ENCODE results near the gene PRKN.

The PRKN gene

DNA sequence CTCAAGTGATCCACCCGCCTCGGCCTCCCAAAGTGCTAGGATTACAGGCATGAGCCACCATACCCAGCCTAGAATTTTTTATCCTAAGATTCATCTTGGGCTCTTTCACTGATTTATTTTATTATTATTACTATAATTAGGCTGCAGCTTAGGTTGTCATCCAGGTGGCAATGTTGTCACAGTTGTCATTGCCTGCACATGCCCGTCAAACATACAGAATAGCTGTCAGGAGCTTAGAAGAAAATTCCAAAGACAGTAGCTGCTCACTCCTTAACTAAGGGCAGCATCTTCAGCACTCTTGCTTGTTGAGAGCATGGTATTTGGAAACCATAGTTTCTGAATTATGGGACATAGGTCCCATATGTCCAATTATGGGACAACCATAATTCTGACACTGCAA lies 1118.8 kb downstream of the PRKN start:
- DNase-seq (ENCODE audit: low read depth in 3 of 3), result no peak

DNA sequence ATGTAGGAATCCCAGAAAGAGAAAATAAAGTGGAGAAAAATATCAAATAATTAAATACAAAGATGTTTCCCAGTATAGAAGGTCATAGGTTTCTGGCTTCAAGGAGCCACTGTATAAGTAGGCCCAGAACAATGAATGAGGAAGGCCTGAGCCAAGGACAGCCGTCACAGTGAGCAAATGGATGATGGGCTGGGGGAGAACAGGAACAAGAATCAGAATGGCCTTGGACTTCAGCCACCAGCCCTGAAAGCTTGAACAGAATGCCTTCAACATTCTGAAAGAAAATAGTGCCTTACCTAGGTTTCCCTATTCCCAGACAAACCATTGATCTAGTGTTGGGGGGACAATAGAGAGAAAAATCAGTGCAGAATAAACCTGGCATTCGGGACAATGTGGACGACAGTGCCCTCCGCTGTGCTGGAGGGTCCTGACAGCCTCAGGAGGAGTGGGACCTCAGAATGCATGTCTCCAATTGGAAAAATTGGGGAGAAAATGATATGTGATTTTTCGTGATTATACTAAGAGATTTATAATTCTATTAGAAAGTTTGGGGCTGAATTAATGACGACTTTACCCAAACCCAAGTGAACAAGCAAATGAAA lies 1119.8 kb downstream of the PRKN start:
- DNase-seq (ENCODE audit: low read depth in 3 of 3), result no peak

DNA sequence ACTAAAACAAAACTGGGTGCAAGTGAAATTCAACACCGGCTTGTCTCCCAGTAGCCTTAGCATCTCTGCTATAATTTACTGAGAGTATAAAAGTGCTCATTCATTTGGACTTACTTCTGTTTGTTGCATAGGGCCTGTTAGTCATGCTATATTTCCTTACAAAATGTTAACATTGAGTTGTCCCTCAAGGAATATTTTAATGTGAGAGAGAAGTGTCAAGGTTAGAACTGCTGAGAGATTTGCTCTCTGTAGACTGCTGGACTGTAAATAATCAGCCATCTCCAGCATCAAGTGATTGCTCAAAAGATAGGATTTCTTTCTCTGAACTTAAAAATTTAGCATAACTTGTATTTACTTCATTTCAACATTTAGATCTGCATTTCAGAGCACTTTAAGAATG lies 1125.2 kb downstream of the PRKN start:
- no peak for DNase-seq (ENCODE audit: low read depth in 3 of 3)

DNA sequence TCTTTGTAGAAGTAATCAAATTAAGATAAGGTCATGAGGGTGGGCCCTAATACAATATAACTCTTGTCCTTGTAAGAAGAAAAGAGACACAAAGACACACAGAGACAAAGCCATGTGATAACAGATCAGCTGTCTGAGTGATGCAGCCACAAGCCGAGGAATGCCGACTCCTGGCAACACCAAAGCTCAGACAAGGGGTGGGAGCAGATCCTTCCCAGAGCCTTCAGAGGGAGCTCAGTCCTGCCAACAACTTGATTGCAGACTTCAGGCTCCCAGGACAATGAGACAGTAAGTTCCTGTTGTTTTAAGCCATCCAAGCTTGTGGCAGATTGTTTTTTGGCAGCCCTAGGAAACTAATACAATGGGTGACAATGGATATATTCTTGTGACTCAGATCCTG lies 1128.7 kb downstream of the PRKN start:
- DNase-seq (ENCODE audit: low read depth in 3 of 3), result no peak

DNA sequence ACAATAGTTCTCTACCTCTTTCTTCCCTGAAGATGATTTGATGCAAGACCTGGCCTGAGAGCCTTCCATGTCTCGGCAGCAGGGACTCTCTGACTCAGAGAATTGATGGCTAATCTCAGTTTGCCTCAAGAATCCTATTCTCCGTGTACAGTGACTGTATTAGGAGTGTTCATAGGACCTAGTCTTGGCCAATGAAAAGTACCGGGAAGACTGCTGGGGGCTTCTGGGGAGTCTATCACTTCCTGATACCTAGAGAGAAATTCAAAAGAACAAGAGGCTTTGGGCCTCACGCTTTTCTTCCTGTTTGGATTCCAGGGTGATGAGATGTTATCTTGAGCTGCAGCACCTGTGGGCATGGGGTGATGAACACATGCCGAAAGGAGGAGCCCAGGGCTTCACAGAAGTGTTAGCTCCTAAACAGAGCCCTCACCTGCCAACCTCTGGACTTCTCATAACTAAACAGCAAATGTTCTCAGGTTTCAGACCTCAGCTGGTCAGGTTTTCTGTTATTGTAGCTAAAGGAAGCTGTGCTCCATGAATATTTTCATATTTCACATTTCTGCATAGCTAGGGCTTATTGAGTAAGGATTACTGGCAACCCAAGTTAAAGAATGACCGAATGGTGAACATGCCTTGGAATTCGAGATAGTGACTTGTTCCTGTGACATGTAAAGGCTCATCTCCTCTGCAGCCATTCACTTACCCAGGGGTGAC lies 1130.6 kb downstream of the PRKN start:
- DNase-seq (ENCODE audit: low read depth in 3 of 3), result no peak

DNA sequence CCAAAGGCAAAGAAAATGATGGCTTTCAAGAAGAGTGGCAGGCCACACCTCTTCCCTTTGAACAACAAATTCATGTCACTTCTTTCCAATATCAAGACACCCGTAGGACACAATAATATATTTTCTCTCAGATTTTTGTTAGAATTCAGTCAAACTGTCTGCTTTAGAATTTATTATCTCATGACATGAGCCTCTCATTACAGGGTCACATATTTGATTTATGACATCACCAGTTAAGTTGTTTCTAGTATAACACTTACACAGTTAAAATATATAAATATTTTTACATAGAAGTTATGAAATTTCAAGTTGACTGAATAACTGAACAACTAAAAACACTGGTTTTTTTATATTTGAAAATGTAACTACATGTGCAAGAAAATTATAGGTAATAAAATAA lies 1133.2 kb downstream of the PRKN start:
- no peak for DNase-seq (ENCODE audit: low read depth in 3 of 3)

DNA sequence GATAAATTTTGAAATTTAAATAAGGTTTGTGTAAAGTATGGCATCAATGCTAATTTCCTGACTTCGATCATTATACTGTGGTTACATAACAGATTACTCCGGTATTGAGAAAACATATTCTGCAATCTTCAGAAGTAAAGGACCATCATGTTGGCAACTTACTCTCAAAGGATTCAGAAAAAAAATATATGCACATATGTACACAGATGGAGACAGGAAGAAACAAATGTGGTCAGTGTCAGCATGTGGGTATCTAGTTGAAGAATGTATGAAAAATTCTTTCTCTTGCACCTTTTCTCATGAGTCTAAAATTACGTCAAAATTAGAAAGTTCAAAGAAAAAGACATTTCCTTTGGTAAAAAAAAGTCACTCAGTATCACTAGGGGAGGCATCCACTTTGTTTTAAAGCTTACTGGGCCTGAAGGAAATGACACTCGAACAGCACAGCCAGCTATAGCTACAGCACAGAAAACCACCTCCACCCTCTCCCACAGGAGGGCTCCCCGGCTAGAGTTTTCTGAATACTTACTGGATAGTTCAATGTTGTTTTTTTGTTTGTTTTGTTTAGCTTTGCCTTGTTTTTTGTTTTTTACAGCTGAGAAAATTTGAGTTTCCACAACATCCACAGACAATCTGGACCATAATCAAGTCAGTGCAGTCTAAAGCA lies 1136.5 kb downstream of the PRKN start:
- no peak for DNase-seq (ENCODE audit: low read depth in 3 of 3)

DNA sequence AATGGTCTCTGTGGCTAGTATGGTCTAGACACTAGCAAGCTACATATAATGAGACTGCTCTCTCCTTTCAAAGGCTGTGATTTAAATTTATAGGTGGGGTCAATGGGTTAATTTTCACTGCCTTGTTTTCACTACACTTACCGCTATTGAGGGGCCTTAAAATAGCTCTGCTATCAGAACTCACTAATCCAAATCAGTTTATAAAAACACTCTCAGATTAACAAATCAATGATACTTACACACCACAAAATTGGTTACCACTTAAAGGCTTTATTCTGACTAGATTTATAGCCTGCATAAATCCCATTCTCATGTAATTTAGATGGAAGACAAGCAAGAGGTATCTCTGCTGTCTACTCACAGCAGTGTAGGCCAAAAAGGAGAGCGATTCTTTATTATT lies 1140.7 kb downstream of the PRKN start:
- no peak for DNase-seq (ENCODE audit: low read depth in 3 of 3)

DNA sequence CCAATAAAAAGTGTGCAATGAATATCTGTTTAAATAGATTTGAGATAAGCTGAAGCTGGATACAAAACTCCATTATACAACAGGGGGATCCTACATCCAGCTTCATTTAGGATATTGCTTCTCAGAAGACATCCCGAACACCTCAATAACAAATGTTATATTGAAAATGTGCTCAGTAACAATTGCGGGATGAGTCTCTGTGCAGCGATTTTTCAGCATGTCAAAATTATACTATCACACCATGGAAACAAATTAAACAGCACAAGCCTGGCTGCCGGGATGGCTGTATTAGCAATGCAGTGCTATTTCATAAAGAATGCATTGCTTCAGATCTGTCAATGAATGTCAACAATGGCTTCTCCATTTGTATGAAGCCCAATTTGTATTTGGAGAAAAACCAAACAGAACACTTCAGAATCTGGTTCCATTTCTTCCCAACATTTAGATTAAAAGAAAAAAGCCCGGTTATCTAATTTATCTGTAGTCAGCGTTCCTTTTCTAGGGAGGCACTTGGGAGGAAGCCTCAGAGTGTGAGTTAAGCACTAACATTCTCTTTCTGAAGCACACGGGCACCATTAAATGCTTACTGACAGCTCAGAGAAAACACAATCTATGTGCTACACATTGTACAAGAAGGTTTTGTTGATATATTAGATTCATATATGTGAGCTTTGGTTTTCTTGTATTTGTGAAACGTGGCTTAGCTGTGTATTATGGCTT lies 1142.8 kb downstream of the PRKN start:
- DNase-seq (ENCODE audit: low read depth in 3 of 3), result no peak

DNA sequence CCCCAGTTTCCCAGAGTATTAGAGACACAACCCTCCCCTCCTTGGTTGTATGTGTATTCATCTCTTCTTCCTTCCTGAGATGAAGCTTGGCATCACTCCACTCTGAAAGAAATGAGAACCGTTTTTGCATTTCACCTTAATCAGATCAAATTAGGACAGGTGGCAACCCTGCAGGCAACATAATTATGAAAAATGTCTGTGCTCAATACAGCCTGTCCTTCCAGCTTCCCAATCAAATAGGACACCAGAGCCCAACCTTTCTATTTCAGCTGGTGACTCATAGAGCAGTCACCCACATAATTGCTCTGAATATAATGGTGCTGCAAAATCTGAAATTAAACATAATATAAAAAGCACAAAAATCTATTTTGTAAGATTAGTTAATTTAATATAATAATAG lies 1143.5 kb downstream of the PRKN start:
- no peak for DNase-seq (ENCODE audit: low read depth in 3 of 3)

DNA sequence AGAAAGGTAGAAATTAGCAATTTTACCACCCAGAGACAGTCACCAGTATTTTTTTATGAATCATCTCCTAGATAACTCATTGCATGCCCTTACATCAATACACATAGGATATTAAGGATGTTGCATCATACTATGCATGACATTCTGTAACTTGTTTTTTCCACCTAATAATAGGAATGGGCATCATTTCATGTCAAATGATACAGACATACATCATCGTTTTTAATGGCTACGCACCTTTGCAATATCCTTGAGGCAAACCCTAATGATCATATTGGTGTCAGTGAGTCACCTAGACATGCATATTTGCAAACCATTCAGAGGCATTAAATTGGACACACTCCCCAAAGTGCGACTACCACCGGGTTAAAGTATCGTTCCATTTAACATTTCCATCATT lies 1144.0 kb downstream of the PRKN start:
- DNase-seq (ENCODE audit: low read depth in 3 of 3), result no peak

DNA sequence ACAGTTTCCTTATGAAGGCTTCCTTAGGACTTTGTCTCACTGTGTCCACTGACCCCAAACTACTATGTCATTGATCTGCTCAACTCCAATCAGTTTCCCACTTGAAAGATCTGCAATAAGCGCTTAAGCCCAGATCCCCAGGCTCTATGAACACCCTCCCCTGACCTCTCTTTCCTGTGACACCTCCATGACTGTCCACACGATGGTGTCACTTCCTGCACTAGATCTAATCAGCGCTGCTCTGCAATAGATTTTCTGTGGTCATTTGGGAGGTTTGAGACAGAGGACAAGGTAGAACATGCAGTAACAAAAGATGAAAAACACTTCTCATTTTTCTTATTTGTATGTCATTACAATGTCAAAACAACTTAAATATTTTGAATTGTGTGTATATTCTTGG lies 1149.1 kb downstream of the PRKN start:
- no peak for DNase-seq (ENCODE audit: low read depth in 3 of 3)

DNA sequence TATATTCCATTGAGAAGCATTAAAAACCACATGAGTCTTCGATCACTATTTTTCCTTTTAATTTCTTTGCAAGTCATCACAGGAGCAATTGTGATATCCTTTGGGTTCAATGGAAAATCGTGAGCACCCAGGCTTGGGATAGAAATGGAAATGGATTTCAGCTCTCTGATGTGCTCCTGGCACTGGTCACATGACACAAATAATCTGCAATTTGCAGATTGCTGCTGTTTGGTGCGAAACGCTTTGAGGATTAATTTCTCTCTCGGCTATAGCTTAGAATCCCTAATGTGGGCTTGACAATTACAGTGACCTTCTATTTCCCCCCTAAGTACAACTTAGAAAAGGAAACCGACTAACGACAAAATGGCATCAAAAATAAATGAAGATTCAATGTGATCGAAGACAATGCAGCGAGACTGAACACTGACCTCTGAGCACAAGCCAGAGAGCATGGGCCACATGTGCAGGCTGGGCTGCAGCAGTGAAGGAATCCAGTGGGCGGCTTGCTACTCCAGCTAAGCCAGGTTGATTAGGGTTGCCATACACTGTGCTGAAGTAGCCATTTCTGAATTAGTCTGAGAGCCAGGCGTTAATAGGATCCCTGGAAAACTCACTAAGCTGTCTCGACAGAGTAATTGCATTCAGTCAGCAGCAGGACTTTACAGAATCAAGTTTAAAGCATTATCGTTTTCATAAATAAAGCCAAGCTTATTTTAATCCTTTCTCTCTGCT lies 1151.9 kb downstream of the PRKN start:
- no peak for DNase-seq (ENCODE audit: low read depth in 3 of 3)

DNA sequence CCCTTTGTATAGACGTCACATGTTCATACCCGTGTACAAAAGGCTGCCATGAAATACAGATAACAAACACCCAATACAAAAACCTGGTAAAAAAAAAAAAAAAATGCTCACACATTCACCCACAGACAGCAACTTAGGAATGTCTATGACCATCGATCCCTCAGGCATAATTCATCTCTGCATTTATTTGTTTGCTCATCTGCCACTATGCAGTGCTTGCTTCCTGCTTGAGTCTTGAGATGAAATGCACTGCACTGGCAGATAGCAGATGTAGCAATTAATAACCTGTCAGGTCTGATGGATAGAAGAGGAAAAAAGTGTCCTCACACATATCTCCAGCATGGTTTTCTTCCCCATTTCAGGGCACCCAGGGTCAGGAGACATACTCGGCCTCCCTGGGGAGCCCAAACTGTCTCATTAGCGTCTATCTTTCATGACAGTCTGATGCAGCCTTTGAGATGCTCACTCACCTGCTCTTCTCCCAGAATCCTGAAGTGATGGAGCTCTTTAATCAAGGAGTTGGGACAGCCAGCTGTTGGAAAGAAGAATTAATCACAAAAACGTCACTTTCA lies 1158.6 kb downstream of the PRKN start:
- DNase-seq (ENCODE audit: low read depth in 3 of 3), result no peak

DNA sequence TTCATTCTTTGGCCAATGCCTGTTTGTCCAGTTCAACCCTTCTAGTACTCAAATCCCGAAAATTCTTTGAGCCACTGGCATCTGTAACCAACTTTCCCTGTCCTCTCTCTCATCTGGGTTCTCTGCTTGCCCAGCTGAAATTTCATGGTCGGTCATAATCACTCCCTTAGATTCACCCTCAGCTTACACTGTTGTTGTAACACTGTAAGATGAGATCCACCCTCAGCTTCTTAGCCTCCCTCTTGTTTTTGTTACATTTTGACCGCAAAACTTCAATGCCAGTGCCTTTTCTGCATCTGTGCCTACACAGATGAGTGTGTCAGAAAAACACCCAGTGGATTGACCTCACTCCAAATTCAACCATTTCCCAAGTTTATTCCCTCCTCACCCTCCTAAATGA lies 1162.6 kb downstream of the PRKN start:
- no peak for DNase-seq (ENCODE audit: low read depth in 3 of 3)

DNA sequence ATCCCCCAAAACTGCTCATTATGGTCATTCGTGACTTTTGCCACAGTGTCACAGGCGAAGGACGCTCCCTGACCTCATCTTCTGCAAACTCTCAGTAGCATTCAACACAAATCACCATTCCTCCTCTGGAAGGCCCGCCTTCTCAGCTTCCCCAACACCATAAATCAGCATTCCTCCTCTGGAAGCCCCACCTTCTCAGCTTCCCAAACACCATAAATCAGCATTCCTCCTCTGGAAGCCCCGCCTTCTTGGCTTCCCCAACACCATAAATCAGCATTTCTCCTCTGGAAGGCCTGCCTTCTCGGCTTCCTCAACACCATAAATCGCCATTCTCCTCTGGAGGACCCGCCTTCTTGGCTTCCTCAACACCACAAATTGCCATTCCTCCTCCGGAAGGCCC lies 1165.7 kb downstream of the PRKN start:
- no peak for DNase-seq (ENCODE audit: low read depth in 3 of 3)

DNA sequence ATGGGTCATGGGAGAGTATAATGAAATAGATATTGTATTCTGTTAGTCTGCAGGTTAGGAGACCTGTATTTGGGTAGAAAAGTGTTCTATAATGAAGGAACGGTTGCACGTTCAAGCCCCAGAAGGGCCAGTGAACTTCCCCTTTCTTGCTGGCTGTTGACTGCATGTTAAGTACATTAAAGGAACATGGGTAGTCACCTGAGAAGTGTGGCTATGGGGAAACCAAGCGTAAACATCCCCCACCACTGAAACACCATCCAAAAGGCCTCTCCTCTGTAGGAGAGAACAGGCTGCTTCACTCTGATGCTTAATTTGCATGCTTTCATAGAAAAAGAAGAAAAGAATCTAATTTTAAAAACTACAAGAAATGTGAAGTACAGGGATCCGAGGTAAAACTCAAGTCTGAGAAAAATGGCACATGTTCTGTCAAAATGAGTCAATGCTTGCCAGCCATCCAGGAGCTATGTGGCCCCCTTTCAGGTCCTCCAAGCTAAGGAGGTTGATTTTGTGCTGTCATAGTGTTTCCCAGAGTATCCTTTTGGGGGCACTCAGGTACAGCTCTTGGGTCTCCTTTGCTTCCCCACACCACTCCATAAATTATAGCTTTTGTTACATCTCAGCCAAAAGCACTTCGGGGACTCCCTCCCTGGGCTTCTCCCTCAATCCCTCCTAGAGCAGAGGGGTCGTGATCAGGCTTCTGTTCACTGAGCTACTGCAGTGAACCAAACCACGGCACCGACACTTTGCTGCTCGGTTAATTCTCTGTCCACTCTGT lies 1170.0 kb downstream of the PRKN start:
- DNase-seq (ENCODE audit: low read depth in 3 of 3), result no peak

DNA sequence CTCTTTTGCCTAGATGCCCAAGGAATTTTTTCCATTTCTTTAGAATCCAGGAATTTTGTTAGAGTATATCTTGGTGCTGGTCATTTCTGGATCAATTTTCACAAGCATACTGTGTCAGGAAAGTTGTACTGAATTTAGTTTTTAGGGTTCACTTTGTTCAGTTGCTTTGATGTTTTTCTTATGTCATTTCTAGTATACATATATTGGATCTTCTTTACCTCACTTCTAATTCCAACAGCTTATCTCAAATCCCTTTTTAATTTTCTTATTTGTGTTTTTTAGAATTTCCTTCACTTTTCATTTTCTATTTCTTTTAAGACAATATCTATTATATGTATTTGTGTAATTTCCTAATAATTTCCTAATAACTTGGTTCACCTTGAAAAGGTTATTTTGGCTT lies 1172.7 kb downstream of the PRKN start:
- no peak for DNase-seq (ENCODE audit: low read depth in 3 of 3)

DNA sequence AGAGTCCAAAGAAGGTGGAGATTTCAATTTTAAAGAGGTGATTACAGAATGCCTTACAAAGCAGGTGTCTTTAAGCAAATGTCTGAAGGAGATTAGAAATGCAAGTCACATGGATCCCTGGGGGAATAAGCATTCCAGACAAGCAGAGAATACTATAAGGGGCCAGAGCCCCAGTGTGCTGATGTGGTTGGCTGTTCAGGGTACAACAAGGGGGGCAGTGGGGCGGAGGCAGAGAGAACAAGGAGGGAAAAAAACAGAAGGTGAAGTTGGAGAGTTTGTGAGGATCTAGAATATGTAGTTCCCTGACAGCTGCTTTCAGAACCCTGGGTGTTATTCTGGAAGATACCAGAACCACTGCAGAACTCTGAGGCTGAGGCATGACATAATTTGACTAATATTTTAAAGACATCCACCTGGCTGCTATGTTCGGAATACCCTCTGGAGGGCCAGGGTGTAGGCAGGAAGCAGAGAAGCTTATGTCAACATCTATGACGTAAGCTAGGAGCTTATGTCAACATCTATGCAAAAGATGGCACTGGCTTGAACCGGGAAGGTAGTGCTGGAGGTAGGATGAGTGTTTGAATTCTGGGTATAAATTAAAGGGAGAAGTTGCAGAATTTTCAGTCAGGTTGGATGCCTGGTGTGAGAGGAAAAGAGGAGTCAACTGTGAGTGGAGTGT lies 1177.5 kb downstream of the PRKN start:
- DNase-seq (ENCODE audit: low read depth in 3 of 3), result no peak

DNA sequence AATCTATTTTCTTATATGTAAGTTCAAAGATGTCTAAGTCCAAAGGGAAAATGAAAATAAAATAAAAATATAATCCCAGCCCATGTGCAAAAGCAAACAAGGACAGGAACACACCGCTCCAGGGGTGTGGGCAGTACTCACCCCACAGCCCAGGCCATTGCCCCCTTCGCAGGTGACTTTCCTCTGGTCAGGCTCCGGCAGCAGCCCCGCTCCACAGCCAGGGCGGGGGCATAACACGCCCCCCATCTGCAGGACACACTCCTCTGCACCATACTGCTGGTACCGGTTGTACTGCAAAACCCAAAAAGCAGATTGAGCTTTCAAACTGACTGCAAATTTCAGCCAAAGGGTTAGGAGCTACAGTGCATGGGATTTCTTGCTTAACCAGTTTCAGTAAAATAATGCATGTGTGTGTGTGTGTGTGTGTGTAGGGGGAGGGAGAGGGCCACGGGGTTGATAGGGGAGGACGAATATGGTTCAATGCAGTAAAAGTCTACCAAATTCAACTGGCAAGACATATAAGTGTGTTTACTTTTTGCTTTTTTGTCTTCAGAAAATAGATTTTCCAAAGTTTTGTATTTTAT lies 1178.8 kb downstream of the PRKN start:
- no peak for DNase-seq (ENCODE audit: low read depth in 3 of 3)
